HL-60 (cell line): ENCODE measurements around the gene ARL5B.

Experiments
- GABPA ChIP-seq: IDR thresholded peaks from 2 replicates; pipeline ENCODE4 v1.6.1; 2012; ENCODE audit warnings: low read depth
- POLR2AphosphoS5 ChIP-seq: IDR thresholded peaks from 2 replicates; pipeline ENCODE4 v1.6.1; 2012; ENCODE audit warnings: low read depth

GRCh38 chr10:18653112-18653511 is 6.1 kb upstream of the ARL5B start:
- TF ChIP-seq POLR2AphosphoS5 (no peak), GABPA (no peak)
